DMS 273 (cell line): ENCODE measurements around the gene BPIFB4.
"Not testable (repeated sequence)": the region's sequence is repeated elsewhere in the genome, so short reads cannot be mapped to it uniquely, and the experiment has no call there.

ENCODE experiments used
- DNase-seq: peaks from one replicate; lab custom pipeline; 2025; ENCODE audit not compliant: unreplicated experiment; lab: John Stamatoyannopoulos, UW

Gene BPIFB4

GRCh38 chr20:33115501-33115900 is 36.1 kb downstream of the BPIFB4 start:
- not testable (repeated sequence) for DNase-seq

DNA sequence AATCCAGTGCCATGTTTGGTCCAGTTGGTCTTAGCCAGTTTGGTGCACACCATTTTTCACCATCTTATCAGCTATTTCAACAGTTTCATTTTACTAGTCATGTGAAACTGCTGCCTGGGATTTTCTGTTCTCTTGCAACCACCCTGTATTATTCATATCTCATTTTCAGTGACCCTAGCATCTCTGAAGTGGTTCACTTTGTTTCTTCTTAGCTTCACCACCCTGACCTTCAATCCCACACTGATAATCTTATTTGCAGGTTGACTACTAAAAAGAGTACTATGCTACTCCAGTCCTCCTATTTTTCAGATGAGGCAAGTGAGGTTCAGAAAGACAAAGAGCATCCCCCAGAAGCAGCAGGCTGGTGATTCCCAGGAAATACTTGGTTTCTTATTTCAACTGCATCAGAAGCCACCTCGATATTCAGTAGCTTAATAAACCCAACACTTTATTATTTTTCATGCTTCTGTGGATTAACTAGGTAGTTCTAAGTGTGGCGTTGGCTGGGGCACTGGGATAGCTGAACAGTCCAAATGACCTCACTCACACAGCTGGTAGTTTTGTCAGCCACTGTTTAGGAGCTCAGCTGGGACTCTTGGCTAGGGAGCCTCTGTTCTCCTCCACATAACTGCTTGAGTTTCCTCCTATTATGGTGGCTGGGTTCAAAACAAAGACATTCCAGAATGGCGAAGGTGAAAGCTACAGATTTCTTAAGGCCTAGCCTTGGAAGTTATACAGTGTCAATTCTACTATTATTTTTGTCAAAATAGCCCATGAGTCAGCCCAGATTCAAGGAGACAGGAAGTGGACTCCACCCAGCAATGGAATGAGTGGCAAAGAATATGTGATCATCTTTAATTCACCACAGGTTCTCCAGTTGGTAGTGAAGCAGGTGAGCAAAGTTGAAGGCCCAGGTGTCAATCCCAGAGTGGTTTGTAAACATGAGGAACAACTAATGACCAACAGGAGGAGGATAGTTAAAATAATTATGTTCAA is 40.6 kb downstream of the BPIFB4 start:
- no peak for DNase-seq

- DNase-seq, result no peak
Observed at GRCh38 chr20:33120934-33121333, 41.5 kb downstream of the BPIFB4 start.

DNA sequence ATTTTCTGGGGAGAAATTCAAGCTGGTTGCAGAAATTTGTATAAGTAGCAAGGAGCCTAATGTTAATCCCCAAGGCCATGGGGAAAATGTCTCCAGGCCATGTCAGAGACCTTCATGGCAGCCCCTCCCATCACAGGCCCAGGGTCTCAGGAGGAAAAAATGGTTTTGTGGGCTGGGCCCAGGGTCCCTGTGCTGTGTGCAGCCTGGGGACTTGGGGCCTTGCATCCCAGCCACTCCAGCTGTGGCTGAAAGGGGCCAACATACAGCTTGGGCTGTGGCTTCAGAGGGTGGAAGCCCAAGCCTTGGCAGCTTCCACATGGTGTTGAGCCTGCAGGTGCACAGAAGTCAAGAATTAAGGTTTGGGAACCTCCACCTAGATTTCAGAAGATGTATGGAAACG is 42.9 kb downstream of the BPIFB4 start:
- DNase-seq, result not testable (repeated sequence)

DNA sequence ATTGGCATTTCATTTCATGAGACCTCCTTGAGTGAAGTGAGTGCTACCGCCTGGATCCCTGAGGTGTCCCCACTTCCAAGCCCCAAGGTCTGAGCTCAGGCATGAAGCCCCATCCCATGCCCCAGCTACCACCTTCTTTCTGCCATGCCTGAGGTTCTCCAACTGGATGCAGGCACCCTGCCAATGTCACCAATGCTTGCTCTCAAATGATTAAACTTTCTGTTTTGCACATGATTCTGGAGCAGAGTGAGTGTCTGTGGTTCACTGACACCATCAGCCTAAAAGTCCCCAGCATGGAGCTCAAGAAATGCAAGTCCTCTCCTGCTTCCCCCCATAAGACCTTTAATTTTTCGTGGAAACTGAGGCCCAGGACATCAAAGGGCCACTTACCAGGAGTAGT is 44.8 kb downstream of the BPIFB4 start:
- no peak for DNase-seq

DNA sequence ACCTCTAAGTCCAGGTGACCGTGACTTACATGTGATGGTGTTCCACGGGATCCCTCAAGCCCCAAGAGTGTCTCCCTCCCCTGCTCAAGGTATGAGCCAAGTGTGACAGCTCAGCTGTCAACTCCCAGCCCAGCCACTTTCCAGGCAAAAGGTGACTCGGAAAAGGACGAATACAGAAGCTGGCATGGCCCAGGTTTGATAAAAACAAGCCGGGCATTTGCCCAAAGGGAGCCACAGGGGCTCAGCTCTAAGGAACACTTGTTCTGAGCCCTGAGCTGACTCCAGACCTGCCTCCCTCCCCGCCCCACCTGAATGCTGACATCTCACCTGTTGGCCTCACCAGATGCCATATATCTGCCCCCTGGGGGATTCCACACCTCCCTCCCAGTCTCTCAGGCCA is 45.6 kb downstream of the BPIFB4 start:
- DNase-seq, result no peak

DNA sequence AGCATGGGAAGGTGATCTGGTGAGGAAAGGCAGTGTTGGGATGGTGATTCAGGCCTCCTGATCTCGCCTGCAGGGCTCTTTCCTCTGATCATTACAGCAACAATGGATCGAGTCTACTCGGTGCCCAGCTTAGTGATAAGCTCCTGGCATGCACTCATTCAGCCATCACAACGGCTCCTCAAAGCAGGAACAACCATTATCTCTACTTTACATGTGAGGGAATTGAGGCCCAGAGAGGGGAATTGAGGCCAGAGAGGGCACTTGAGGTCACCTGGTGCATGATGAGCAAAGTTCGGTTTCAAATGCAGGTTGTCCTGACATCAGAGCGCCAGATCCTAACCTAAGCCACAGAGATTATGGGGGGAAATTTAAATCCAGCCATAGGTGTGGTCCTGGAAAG is 46.5 kb downstream of the BPIFB4 start:
- no peak for DNase-seq

GRCh38 chr20:33127422-33128097 is 48.1 kb downstream of the BPIFB4 start:
- DNase-seq, result no peak

DNA sequence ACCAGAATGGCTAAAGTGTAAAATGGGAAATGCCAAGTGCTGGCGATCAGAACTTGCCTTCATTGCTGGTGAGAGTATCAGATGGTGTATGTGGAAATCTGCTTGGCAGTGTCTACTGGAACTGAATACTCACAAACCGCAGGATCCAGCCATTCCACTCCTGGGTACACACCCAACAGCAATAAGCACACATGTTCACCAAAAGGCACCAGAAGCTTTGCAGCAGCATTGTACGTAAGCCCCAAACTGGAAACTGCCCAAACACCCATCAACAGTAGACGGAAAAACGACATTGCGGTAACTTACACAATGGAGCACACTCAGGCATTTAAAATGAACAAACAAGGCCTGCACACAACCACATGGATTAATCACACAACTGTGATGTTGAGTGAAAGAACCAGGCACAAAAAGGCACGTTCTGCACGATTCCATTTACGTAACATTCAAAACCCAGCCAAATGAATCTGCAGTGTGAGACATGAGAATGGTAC is 51.2 kb downstream of the BPIFB4 start:
- DNase-seq, result no peak

GRCh38 chr20:33131949-33132473 is 52.6 kb downstream of the BPIFB4 start:
- DNase-seq, result no peak

- DNase-seq, result no peak
Observed at GRCh38 chr20:33132513-33133372, 53.3 kb downstream of the BPIFB4 start.

GRCh38 chr20:33133373-33133941 is 54.0 kb downstream of the BPIFB4 start:
- DNase-seq, result no peak

- DNase-seq, result no peak
Observed at GRCh38 chr20:33137195-33137594, 57.8 kb downstream of the BPIFB4 start.

GRCh38 chr20:33139467-33139866 is 60.0 kb downstream of the BPIFB4 start:
- DNase-seq, result no peak

- no peak for DNase-seq
Observed at GRCh38 chr20:33145521-33145920, 66.1 kb downstream of the BPIFB4 start.

- no peak for DNase-seq
Observed at GRCh38 chr20:33147299-33147698, 67.9 kb downstream of the BPIFB4 start.

GRCh38 chr20:33148040-33148439 is 68.6 kb downstream of the BPIFB4 start:
- no peak for DNase-seq

GRCh38 chr20:33154252-33154651 is 74.8 kb downstream of the BPIFB4 start:
- no peak for DNase-seq

- DNase-seq, result no peak
Observed at GRCh38 chr20:33158637-33159385, 79.4 kb downstream of the BPIFB4 start.

- no peak for DNase-seq
Observed at GRCh38 chr20:33159713-33160112, 80.3 kb downstream of the BPIFB4 start.
